ENCODE measurements around the gene MAP1A. TPM values are rescaled to one million over a fixed set of nuclear protein-coding genes. Genes with fewer than 3 reads are reported as not detected.

The MAP1A gene
- total and polyA plus RNA-seq, 2 donors (not counting 3 experiments of a cell fraction or from before 2014, with no cell fraction given), result 0.68 to 4.8 TPM

DNA sequence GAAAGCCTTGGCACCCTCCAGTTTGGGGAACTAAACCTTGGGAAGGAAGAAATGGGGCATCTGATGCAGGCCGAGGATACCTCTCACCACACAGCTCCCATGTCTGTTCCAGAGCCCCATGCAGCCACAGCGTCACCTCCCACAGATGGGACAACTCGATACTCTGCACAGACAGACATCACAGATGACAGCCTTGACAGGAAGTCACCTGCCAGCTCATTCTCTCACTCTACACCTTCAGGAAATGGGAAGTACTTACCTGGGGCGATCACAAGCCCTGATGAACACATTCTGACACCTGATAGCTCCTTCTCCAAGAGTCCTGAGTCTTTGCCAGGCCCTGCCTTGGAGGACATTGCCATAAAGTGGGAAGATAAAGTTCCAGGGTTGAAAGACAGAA, 7.7 kb downstream of the MAP1A start:
- no peak overlapping the region for H3K4me3 ChIP-seq (replicated peaks in 1 of 3; ENCODE audit: insufficient read depth in 1 of 3, low read depth in 1 of 3, low read length in 3 of 3)
- H3K27me3 ChIP-seq (ENCODE audit: control insufficient read depth in 2 of 2, insufficient read depth in 2 of 2, low read length in 2 of 2), result no peaks in the 10 kb centered on the region
- H3K27ac ChIP-seq (ENCODE audit: insufficient read depth, low read depth, low read length), result no peak overlapping the region
- H2AFZ ChIP-seq (ENCODE audit: low read depth, low read length), result no peak overlapping the region
- no peaks in the 10 kb centered on the region for H3K36me3 ChIP-seq (ENCODE audit: control insufficient read depth in 2 of 2, extremely low read depth in 1 of 2, insufficient read depth in 2 of 2, low read length in 2 of 2)
- H3K4me1 ChIP-seq (ENCODE audit: control insufficient read depth, extremely low read depth, insufficient read depth, low read length), result no peaks in the 10 kb centered on the region
- FAIRE-seq, result no peak
- BruUV-seq (replicated peaks), result no TSS peak
- ChIA-PET CTCF (interaction anchor here (0.9 kb wide), 1 partner anchor 84 kb away, joined by 3 read pairs; no protein-coding TSS in a partner anchor), POLR2A (no interaction called here)
- TF ChIP-seq GATA2 (IDR thresholded peaks at IDR 0.05; ENCODE audit: insufficient read depth, insufficient read length, low read depth, low read length) (no peak), JUN (IDR thresholded peaks at IDR 0.05; ENCODE audit: borderline replicate concordance, insufficient read depth, insufficient read length, low read depth) (no peak), FOS (IDR thresholded peaks at IDR 0.05; ENCODE audit: borderline replicate concordance, insufficient read depth, low read length) (no peak), MYC (IDR thresholded peaks at IDR 0.05; ENCODE audit: low read depth, low read length) (no peak), POLR2AphosphoS5 (IDR thresholded peaks at IDR 0.05; ENCODE audit: insufficient read depth, low read depth, low read length) (no peak), POLR2A (IDR thresholded peaks at IDR 0.05; ENCODE audit: low read depth, low read length) (no peak), EZH2 (IDR thresholded peaks at IDR 0.05; ENCODE audit: borderline replicate concordance, low read depth, low read length, severe bottlenecking) (no peak)
- TF ChIP-seq, protein P1, sequence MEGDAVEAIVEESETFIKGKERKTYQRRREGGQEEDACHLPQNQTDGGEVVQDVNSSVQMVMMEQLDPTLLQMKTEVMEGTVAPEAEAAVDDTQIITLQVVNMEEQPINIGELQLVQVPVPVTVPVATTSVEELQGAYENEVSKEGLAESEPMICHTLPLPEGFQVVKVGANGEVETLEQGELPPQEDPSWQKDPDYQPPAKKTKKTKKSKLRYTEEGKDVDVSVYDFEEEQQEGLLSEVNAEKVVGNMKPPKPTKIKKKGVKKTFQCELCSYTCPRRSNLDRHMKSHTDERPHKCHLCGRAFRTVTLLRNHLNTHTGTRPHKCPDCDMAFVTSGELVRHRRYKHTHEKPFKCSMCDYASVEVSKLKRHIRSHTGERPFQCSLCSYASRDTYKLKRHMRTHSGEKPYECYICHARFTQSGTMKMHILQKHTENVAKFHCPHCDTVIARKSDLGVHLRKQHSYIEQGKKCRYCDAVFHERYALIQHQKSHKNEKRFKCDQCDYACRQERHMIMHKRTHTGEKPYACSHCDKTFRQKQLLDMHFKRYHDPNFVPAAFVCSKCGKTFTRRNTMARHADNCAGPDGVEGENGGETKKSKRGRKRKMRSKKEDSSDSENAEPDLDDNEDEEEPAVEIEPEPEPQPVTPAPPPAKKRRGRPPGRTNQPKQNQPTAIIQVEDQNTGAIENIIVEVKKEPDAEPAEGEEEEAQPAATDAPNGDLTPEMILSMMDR (IDR thresholded peaks at IDR 0.05; ENCODE audit: extremely low read depth in 1 of 2, insufficient read depth in 1 of 2, low read depth in 1 of 2, low read length in 2 of 2), result no peak
- TF ChIP-seq, protein P2, sequence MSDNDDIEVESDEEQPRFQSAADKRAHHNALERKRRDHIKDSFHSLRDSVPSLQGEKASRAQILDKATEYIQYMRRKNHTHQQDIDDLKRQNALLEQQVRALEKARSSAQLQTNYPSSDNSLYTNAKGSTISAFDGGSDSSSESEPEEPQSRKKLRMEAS (IDR thresholded peaks at IDR 0.05; ENCODE audit: insufficient read depth, insufficient read length), result no peak
- no peak for DNase-seq (ENCODE audit: low read depth, low spot score)
- dilution Hi-C loops (cut with MboI; ENCODE audit: extremely low pct_ligation_motif_present, low sequenced_read_pairs), result no loop called here
- no peaks in the 10 kb centered on the region for H4K20me1 ChIP-seq (replicated peaks; ENCODE audit: control insufficient read depth, extremely low read depth, insufficient read depth, low read length)
- H3K9me3 ChIP-seq (replicated peaks; ENCODE audit: control insufficient read depth, insufficient read depth, low read length), result no peaks in the 10 kb centered on the region
- no peak overlapping the region for H3K4me2 ChIP-seq (ENCODE audit: insufficient read depth, low read length)
- intact Hi-C loops (cut with micrococcal nuclease), result no loop called here
- H3K9me1 ChIP-seq (replicated peaks; ENCODE audit: control insufficient read depth, extremely low read depth, insufficient read depth, low read length), result no peaks in the 10 kb centered on the region
- H3K9ac ChIP-seq (replicated peaks; ENCODE audit: extremely low read depth, insufficient read depth, low read length), result no peak overlapping the region
- no peaks in the 10 kb centered on the region for H3K79me2 ChIP-seq (ENCODE audit: control insufficient read depth, insufficient read depth, low read length)

Data from endothelial cell of umbilical vein (primary cell).